ENCODE measurements around the gene OR8G1. TPM values are rescaled to one million over a fixed set of nuclear protein-coding genes. Genes with fewer than 3 reads are reported as not detected.

Gene OR8G1
- total and polyA plus RNA-seq, 9 of the 15 experiments (the other 6 are each of a cell fraction or from before 2014, with no cell fraction given), result 0.03 to 1.4 (median 0.51) TPM; not detected in 1

- TF ChIP-seq RBM34 (IDR thresholded peaks at IDR 0.05; ENCODE audit: borderline replicate concordance, insufficient read depth, low read length) (no peak), KDM4B (IDR thresholded peaks at IDR 0.05; ENCODE audit: borderline replicate concordance in 2 of 2, low read depth in 1 of 2) (no peak), ARHGAP35 (IDR thresholded peaks at IDR 0.05; ENCODE audit: partially characterized antibody) (no peak), BRD9 (IDR thresholded peaks at IDR 0.05; ENCODE audit: low read depth, partially characterized antibody) (no peak), ARID4B (CRISPR knock-in tag; IDR thresholded peaks at IDR 0.05) (no peak), FOSL1 (tag; conservative IDR thresholded peaks at IDR 0.05) (peak; percentile 89), CEBPG (CRISPR knock-in tag; IDR thresholded peaks at IDR 0.05) (no peak), CEBPG (tag; conservative IDR thresholded peaks at IDR 0.05 in 1 of 2, IDR thresholded peaks at IDR 0.05 in 1 of 2) (0 out of 4 replicates have a peak, but pooled peaks of 1 of the 2 experiments have one; percentile 25), CTBP1 (IDR thresholded peaks at IDR 0.05; ENCODE audit: borderline replicate concordance) (no peak)
- TF ChIP-seq, protein P1, sequence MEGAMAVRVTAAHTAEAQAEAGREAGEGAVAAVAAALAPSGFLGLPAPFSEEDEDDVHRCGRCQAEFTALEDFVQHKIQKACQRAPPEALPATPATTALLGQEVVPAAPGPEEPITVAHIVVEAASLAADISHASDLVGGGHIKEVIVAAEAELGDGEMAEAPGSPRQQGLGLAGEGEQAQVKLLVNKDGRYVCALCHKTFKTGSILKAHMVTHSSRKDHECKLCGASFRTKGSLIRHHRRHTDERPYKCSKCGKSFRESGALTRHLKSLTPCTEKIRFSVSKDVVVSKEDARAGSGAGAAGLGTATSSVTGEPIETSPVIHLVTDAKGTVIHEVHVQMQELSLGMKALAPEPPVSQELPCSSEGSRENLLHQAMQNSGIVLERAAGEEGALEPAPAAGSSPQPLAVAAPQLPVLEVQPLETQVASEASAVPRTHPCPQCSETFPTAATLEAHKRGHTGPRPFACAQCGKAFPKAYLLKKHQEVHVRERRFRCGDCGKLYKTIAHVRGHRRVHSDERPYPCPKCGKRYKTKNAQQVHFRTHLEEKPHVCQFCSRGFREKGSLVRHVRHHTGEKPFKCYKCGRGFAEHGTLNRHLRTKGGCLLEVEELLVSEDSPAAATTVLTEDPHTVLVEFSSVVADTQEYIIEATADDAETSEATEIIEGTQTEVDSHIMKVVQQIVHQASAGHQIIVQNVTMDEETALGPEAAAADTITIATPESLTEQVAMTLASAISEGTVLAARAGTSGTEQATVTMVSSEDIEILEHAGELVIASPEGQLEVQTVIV (CRISPR knock-in tag; IDR thresholded peaks at IDR 0.05; ENCODE audit: borderline replicate concordance), result no peak
- TF ChIP-seq, protein P2, sequence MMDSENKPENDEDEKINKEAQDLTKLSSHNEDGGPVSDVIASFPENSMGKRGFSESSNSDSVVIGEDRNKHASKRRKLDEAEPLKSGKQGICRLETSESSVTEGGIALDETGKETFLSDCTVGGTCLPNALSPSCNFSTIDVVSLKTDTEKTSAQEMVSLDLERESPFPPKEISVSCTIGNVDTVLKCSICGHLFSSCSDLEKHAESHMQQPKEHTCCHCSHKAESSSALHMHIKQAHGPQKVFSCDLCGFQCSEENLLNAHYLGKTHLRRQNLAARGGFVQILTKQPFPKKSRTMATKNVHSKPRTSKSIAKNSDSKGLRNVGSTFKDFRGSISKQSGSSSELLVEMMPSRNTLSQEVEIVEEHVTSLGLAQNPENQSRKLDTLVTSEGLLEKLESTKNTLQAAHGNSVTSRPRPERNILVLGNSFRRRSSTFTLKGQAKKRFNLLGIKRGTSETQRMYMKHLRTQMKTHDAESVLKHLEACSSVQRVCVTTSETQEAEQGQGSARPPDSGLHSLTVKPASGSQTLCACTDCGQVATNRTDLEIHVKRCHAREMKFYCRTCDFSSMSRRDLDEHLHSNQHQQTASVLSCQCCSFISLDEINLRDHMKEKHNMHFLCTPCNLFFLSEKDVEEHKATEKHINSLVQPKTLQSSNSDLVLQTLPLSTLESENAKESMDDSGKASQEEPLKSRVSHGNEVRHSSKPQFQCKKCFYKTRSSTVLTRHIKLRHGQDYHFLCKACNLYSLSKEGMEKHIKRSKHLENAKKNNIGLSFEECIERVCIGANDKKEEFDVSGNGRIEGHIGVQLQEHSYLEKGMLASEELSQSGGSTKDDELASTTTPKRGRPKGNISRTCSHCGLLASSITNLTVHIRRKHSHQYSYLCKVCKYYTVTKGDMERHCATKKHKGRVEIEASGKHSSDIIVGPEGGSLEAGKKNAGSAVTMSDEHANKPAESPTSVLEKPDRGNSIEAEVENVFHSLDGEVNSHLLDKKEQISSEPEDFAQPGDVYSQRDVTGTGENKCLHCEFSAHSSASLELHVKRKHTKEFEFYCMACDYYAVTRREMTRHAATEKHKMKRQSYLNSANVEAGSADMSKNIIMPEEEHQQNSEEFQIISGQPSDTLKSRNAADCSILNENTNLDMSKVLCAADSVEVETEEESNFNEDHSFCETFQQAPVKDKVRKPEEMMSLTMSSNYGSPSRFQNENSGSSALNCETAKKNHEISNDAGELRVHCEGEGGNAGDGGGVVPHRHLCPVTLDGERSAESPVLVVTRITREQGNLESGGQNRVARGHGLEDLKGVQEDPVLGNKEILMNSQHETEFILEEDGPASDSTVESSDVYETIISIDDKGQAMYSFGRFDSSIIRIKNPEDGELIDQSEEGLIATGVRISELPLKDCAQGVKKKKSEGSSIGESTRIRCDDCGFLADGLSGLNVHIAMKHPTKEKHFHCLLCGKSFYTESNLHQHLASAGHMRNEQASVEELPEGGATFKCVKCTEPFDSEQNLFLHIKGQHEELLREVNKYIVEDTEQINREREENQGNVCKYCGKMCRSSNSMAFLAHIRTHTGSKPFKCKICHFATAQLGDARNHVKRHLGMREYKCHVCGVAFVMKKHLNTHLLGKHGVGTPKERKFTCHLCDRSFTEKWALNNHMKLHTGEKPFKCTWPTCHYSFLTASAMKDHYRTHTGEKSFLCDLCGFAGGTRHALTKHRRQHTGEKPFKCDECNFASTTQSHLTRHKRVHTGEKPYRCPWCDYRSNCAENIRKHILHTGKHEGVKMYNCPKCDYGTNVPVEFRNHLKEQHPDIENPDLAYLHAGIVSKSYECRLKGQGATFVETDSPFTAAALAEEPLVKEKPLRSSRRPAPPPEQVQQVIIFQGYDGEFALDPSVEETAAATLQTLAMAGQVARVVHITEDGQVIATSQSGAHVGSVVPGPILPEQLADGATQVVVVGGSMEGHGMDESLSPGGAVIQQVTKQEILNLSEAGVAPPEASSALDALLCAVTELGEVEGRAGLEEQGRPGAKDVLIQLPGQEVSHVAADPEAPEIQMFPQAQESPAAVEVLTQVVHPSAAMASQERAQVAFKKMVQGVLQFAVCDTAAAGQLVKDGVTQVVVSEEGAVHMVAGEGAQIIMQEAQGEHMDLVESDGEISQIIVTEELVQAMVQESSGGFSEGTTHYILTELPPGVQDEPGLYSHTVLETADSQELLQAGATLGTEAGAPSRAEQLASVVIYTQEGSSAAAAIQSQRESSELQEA (IDR thresholded peaks at IDR 0.05; ENCODE audit: low read depth), result no peak
- TF ChIP-seq, protein P3, sequence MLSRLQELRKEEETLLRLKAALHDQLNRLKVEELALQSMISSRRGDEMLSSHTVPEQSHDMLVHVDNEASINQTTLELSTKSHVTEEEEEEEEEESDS (CRISPR knock-in tag; IDR thresholded peaks at IDR 0.05), result no peak
Measured at GRCh38 chr11:124301548-124301947, 60.7 kb downstream of the OR8G1 start (continued).

Measured in K562 (cell line).